ENCODE data around the gene PDPK1. TPM values are rescaled to one million over a fixed set of nuclear protein-coding genes. Genes with fewer than 3 reads are reported as not detected.
"Not testable (repeated sequence)": the region's sequence is repeated elsewhere in the genome, so short reads cannot be mapped to it uniquely, and the experiment has no call there.

PDPK1 gene
- total RNA-seq, 4 donors from 2014 or later = 35.3 to 40.4 (median 39.0) TPM

- TF ChIP-seq POLR2A (IDR thresholded peaks at IDR 0.05) (no peak), CTCF (IDR thresholded peaks at IDR 0.05) (no peak)
- intact Hi-C loops (cut with DNase I; ENCODE audit: low total_unique reads) = no loop called here
- WGBS, 2 donors = 90% methylated on average over 13 to 15 of the region's 15 CpGs
- no peak overlapping the region for H3K4me3 ChIP-seq (ENCODE audit: low read depth, poor library complexity, severe bottlenecking)
- peak in 1 of 2 donors; percentile 77 for DNase-seq (ENCODE audit: low spot score in 2 of 2)
Observed at GRCh38 chr16:2614761-2615191, 77.0 kb downstream of the PDPK1 start.

- WGBS, 2 donors = no CpG with 5 or more reads among the region's 20 CpGs
- H3K4me3 ChIP-seq (ENCODE audit: low read depth, poor library complexity, severe bottlenecking); intact Hi-C loops (cut with DNase I; ENCODE audit: low total_unique reads); DNase-seq (ENCODE audit: low spot score in 2 of 2): not testable (repeated sequence)
Observed at GRCh38 chr16:2618964-2619363, 81.1 kb downstream of the PDPK1 start.

- DNase-seq (ENCODE audit: low spot score in 2 of 2) = peak in 1 of 2 donors; percentile 49
- WGBS, 2 donors = 75 to 77% methylated on average over 5 to 7 of the region's 12 CpGs
Observed at GRCh38 chr16:2619628-2620027, 81.8 kb downstream of the PDPK1 start.

GRCh38 chr16:2620870-2621269, 83.0 kb downstream of the PDPK1 start:
- no CpG with 5 or more reads among the region's 15 CpGs for WGBS, 2 donors
- H3K4me3 ChIP-seq (ENCODE audit: low read depth, poor library complexity, severe bottlenecking); DNase-seq (ENCODE audit: low spot score in 2 of 2); intact Hi-C loops (cut with DNase I; ENCODE audit: low total_unique reads): not testable (repeated sequence)

More at GRCh38 chr16:2619628-2620027, 81.8 kb downstream of the PDPK1 start:
- intact Hi-C loops (cut with DNase I; ENCODE audit: low total_unique reads); H3K4me3 ChIP-seq (ENCODE audit: low read depth, poor library complexity, severe bottlenecking): not testable (repeated sequence)

- peak in 1 of 2 donors; percentile 71 for DNase-seq (ENCODE audit: low spot score in 2 of 2)
- intact Hi-C loops (cut with DNase I; ENCODE audit: low total_unique reads); H3K4me3 ChIP-seq (ENCODE audit: low read depth, poor library complexity, severe bottlenecking): not testable (repeated sequence)
- 100% methylated on average over 3 of the region's 8 CpGs; no CpG with 5 or more reads in 1 of the 2 donors for WGBS, 2 donors
Observed at GRCh38 chr16:2621395-2621794, 83.6 kb downstream of the PDPK1 start.

GRCh38 chr16:2627075-2627474, 89.3 kb downstream of the PDPK1 start:
- H3K4me3 ChIP-seq (ENCODE audit: low read depth, poor library complexity, severe bottlenecking); DNase-seq (ENCODE audit: low spot score in 2 of 2); intact Hi-C loops (cut with DNase I; ENCODE audit: low total_unique reads): not testable (repeated sequence)
- WGBS, 2 donors = no CpG with 5 or more reads among the region's 6 CpGs

GRCh38 chr16:2631203-2631602, 93.4 kb downstream of the PDPK1 start:
- no CpG with 5 or more reads among the region's 11 CpGs for WGBS, 2 donors
- intact Hi-C loops (cut with DNase I; ENCODE audit: low total_unique reads); H3K4me3 ChIP-seq (ENCODE audit: low read depth, poor library complexity, severe bottlenecking); DNase-seq (ENCODE audit: low spot score in 2 of 2): not testable (repeated sequence)

GRCh38 chr16:2632291-2632690, 94.5 kb downstream of the PDPK1 start:
- intact Hi-C loops (cut with DNase I; ENCODE audit: low total_unique reads); H3K4me3 ChIP-seq (ENCODE audit: low read depth, poor library complexity, severe bottlenecking); DNase-seq (ENCODE audit: low spot score in 2 of 2): not testable (repeated sequence)
- WGBS, 2 donors = no CpG with 5 or more reads among the region's 7 CpGs

GRCh38 chr16:2639071-2639721, 101.4 kb downstream of the PDPK1 start:
- intact Hi-C loops (cut with DNase I; ENCODE audit: low total_unique reads); H3K4me3 ChIP-seq (ENCODE audit: low read depth, poor library complexity, severe bottlenecking): not testable (repeated sequence)
- DNase-seq (ENCODE audit: low spot score in 2 of 2) = peak in 1 of 2 donors; percentile 81
- WGBS, 2 donors = no CpG with 5 or more reads among the region's 12 CpGs

GRCh38 chr16:2639722-2640072, 101.9 kb downstream of the PDPK1 start:
- WGBS, 2 donors = 70 to 73% methylated on average over 4 to 8 of the region's 9 CpGs

GRCh38 chr16:2642561-2642960, 104.7 kb downstream of the PDPK1 start:
- intact Hi-C loops (cut with DNase I; ENCODE audit: low total_unique reads); DNase-seq (ENCODE audit: low spot score in 2 of 2): not testable (repeated sequence)
- WGBS, 2 donors = no CpG with 5 or more reads among the region's 17 CpGs

More at GRCh38 chr16:2639722-2640072, 101.9 kb downstream of the PDPK1 start:
- H3K4me3 ChIP-seq (ENCODE audit: low read depth, poor library complexity, severe bottlenecking); DNase-seq (ENCODE audit: low spot score in 2 of 2); intact Hi-C loops (cut with DNase I; ENCODE audit: low total_unique reads): not testable (repeated sequence)

GRCh38 chr16:2644754-2645453, 107.1 kb downstream of the PDPK1 start:
- WGBS, 2 donors = no CpG with 5 or more reads among the region's 12 CpGs
- intact Hi-C loops (cut with DNase I; ENCODE audit: low total_unique reads); DNase-seq (ENCODE audit: low spot score in 2 of 2); H3K4me3 ChIP-seq (ENCODE audit: low read depth, poor library complexity, severe bottlenecking): not testable (repeated sequence)

More at GRCh38 chr16:2642561-2642960, 104.7 kb downstream of the PDPK1 start:
- H3K4me3 ChIP-seq (ENCODE audit: low read depth, poor library complexity, severe bottlenecking) = not testable (repeated sequence)

GRCh38 chr16:2651268-2651871, 113.5 kb downstream of the PDPK1 start:
- intact Hi-C loops (cut with DNase I; ENCODE audit: low total_unique reads); DNase-seq (ENCODE audit: low spot score in 2 of 2); H3K4me3 ChIP-seq (ENCODE audit: low read depth, poor library complexity, severe bottlenecking): not testable (repeated sequence)
- WGBS, 2 donors = no CpG with 5 or more reads among the region's 14 CpGs

All from lower leg skin (tissue), 4 donors.